GM12878 (cell line): ENCODE data around the gene ELMOD2. TPM values are rescaled to one million over a fixed set of nuclear protein-coding genes. Genes with fewer than 3 reads are reported as not detected.

Experiments
- BCL11A ChIP-seq: IDR thresholded peaks from 2 replicates; pipeline ENCODE4 v1.6.1; 2011; ENCODE audit warnings: low read depth, low read length
- CHD2 ChIP-seq: IDR thresholded peaks from 2 replicates; pipeline ENCODE4 v1.6.1; 2011; ENCODE audit warnings: low read depth, low read length, improper control_type of control experiment, borderline replicate concordance
- CHD4 ChIP-seq: fragments of 200-600 bp; sonication (generic); IDR thresholded peaks from 2 replicates; pipeline ENCODE4 v1.6.1; 2016; ENCODE audit warnings: mild to moderate bottlenecking
- EGR1 ChIP-seq, 2 experiments: IDR thresholded peaks; 1 replicate in 1 of 2; 2 replicates in 1 of 2; pipeline ENCODE4 v1.6.1; 2011 to 2012; ENCODE audit warnings: low read depth in 2 of 2, low read length in 2 of 2, borderline replicate concordance in 1 of 2, mild to moderate bottlenecking in 1 of 2, moderate library complexity in 1 of 2
- IRF3 ChIP-seq: fragments of 450-650 bp; IDR thresholded peaks from 2 replicates; pipeline ENCODE4 v1.6.1; 2014; ENCODE audit warnings: mild to moderate bottlenecking
- KLF5 ChIP-seq: fragments of 450-650 bp; IDR thresholded peaks from 2 replicates; pipeline ENCODE4 v1.6.1; 2014; ENCODE audit warnings: mild to moderate bottlenecking; ENCODE audit not compliant: partially characterized antibody
- MXI1 ChIP-seq: fragments of 150-350 bp; IDR thresholded peaks from 2 replicates; pipeline ENCODE4 v1.6.1; 2011; ENCODE audit warnings: low read depth, mild to moderate bottlenecking, inconsistent platforms, low read length, improper control_type of control experiment
- NFXL1 ChIP-seq: fragments of 450-650 bp; IDR thresholded peaks from 2 replicates; pipeline ENCODE4 v1.6.1; 2017; ENCODE audit warnings: antibody characterized with exemption, mild to moderate bottlenecking, borderline replicate concordance
- PAX8 ChIP-seq: fragments of 450-650 bp; IDR thresholded peaks from 2 replicates; pipeline ENCODE4 v1.6.1; 2017; ENCODE audit warnings: mild to moderate bottlenecking, moderate library complexity
- PBX3 ChIP-seq: IDR thresholded peaks from 2 replicates; pipeline ENCODE4 v1.6.1; 2011; ENCODE audit warnings: mild to moderate bottlenecking, low read depth, low read length, moderate library complexity; ENCODE audit not compliant: insufficient replicate concordance
- POLR2AphosphoS2 ChIP-seq: IDR thresholded peaks from 2 replicates; pipeline ENCODE4 v1.6.1; 2011; ENCODE audit warnings: low read depth, mild to moderate bottlenecking, low read length, improper control_type of control experiment, moderate library complexity
- PRDM15 ChIP-seq: fragments of 450-650 bp; formaldehyde crosslinking; IDR thresholded peaks from 2 replicates; pipeline ENCODE4 v1.4.0; 2020; ENCODE audit warnings: mild to moderate bottlenecking, moderate library complexity
- RB1 ChIP-seq: fragments of 450-650 bp; formaldehyde crosslinking; IDR thresholded peaks from 2 replicates; pipeline ENCODE4 v1.6.1; 2017; ENCODE audit warnings: mild to moderate bottlenecking, borderline replicate concordance
- RELB ChIP-seq: fragments of 450-650 bp; IDR thresholded peaks from 2 replicates; pipeline ENCODE4 v1.6.1; 2017; ENCODE audit warnings: low read depth, mild to moderate bottlenecking, moderate library complexity
- SIN3A ChIP-seq: IDR thresholded peaks from 2 replicates; pipeline ENCODE4 v1.6.1; 2012; ENCODE audit warnings: low read depth, low read length, improper control_type of control experiment
- SMAD5 ChIP-seq: IDR thresholded peaks from 2 replicates; pipeline ENCODE4 v1.6.1; 2016; ENCODE audit warnings: antibody characterized with exemption, low read depth
- SUZ12 ChIP-seq: fragments of 200-600 bp; sonication (generic); IDR thresholded peaks from one replicate; pipeline ENCODE4 v1.6.1; 2018; ENCODE audit warnings: antibody characterized with exemption, mild to moderate bottlenecking; ENCODE audit not compliant: unreplicated experiment
- TCF7 ChIP-seq: IDR thresholded peaks from 2 replicates; pipeline ENCODE4 v1.6.1; 2014; ENCODE audit warnings: antibody characterized with exemption, borderline replicate concordance
- YY1 ChIP-seq: IDR thresholded peaks from 2 replicates; pipeline ENCODE4 v1.6.1; 2011; ENCODE audit warnings: low read depth, mild to moderate bottlenecking, low read length
- ZBTB33 ChIP-seq: fragments of 450-650 bp; IDR thresholded peaks from 2 replicates; pipeline ENCODE4 v1.6.1; 2017; ENCODE audit warnings: mild to moderate bottlenecking
- ZNF217 ChIP-seq: fragments of 450-650 bp; IDR thresholded peaks from 2 replicates; pipeline ENCODE4 v1.6.1; 2017; ENCODE audit warnings: antibody characterized with exemption, mild to moderate bottlenecking
- polyA plus RNA-seq, 11 experiments: library from polyadenylated mRNA; depleted of rRNA in 4 of 11; unstranded in 6 of 11; stranded (reverse) in 5 of 11; fragments of >200 nt; fragmentation: Nextera tagmentation in 4 of 11; fragmentation: Illumina TruSeq in 1 of 11; extraction: Ambion mirVana in 4 of 11; extraction: Trizol in 1 of 11; gene quantifications; 1 replicate in 1 of 11; 2 replicates in 10 of 11; pipeline versions ENCODE4 v1.2.1 to v1.2.3, GENCODE V29; 2011 to 2016; ENCODE audit warnings: inconsistent platforms in 2 of 11, missing spikeins in 2 of 11, low read depth in 1 of 11
- total RNA-seq, 4 experiments: library from RNA; depleted of rRNA in 3 of 4; stranded (reverse); fragments of >200 nt in 3 of 4; fragmentation: Illumina TruSeq in 1 of 4; extraction: Trizol in 1 of 4; gene quantifications; 2 replicates each; pipeline versions ENCODE4 v1.2.1 to v1.2.3, GENCODE V29; 2013 to 2021

The ELMOD2 gene
- total and polyA plus RNA-seq, 10 of the 15 experiments (the other 5 are each of a cell fraction or from before 2014, with no cell fraction given): 6.5 to 16.7 (median 12.7) TPM

- no peak for TF ChIP-seq CHD4
- no peak for TF ChIP-seq SMAD5
- no peak for TF ChIP-seq PAX8
- TF ChIP-seq TCF7: peak; percentile 65; the same call in 1 of the 2 replicates
- TF ChIP-seq ZNF217: no peak
- TF ChIP-seq BCL11A: 0 out of 2 replicates have a peak, but pooled peaks have one; percentile 44
- TF ChIP-seq MXI1: no peak
- TF ChIP-seq RELB: peak; percentile 73
- TF ChIP-seq POLR2AphosphoS2: no peak
- TF ChIP-seq SIN3A: no peak
- no peak for TF ChIP-seq PRDM15 (CRISPR knock-in tag)
- no peak for TF ChIP-seq PBX3
- TF ChIP-seq CHD2: 0 out of 2 replicates have a peak, but pooled peaks have one; percentile 27
- no peak for TF ChIP-seq YY1
- TF ChIP-seq ZBTB33: no peak
- no peak for TF ChIP-seq RB1
- TF ChIP-seq SUZ12: no peak
- TF ChIP-seq NFXL1: no peak
- TF ChIP-seq KLF5: no peak
- no peak for TF ChIP-seq IRF3
- peak in 1 of 2 experiments; percentile 55; a peak in 1 of 3 replicates for TF ChIP-seq EGR1 (IDR thresholded peaks at IDR 0.05; ENCODE audit: borderline replicate concordance in 1 of 2, low read depth in 2 of 2, low read length in 2 of 2)
Observed at GRCh38 chr4:140556372-140557085, 32.6 kb downstream of the ELMOD2 start (continued).
